ENCODE data around the gene RECK. TPM values are rescaled to one million over a fixed set of nuclear protein-coding genes. Genes with fewer than 3 reads are reported as not detected.
"Not testable (repeated sequence)": the region's sequence is repeated elsewhere in the genome, so short reads cannot be mapped to it uniquely, and the experiment has no call there.

RECK gene
- total RNA-seq, result 6.2 and 6.5 TPM in 2 replicates

- intact Hi-C loops (cut with micrococcal nuclease), result loop anchor here (1.0 to 5.0 kb wide), 9 partner anchors 56 to 1580 kb away; partner anchors contain the start of genes CLTA, DNAI1, FAM219A and FAM221B
These were observed at the start of gene RECK for GRCh38 chr9:36036780-36037548. Gene RECK, plus strand, starts transcription at chr9:36036913. Its CDS starts 86 bp downstream, at chr9:36036999.

GRCh38 chr9:35990155-35990554, 46.6 kb upstream of the RECK start:
- intact Hi-C loops (cut with micrococcal nuclease), result no loop called here

- intact Hi-C loops (cut with micrococcal nuclease), result not testable (repeated sequence)
These were observed 43.6 kb upstream of the RECK start for GRCh38 chr9:35993136-35993535.

GRCh38 chr9:35993976-35994720, 42.6 kb upstream of the RECK start:
- intact Hi-C loops (cut with micrococcal nuclease), result no loop called here

GRCh38 chr9:35994959-35995358, 41.8 kb upstream of the RECK start:
- intact Hi-C loops (cut with micrococcal nuclease), result no loop called here

GRCh38 chr9:35996358-35996970, 40.2 kb upstream of the RECK start:
- intact Hi-C loops (cut with micrococcal nuclease), result no loop called here

GRCh38 chr9:35997016-35997415, 39.7 kb upstream of the RECK start:
- intact Hi-C loops (cut with micrococcal nuclease), result not testable (repeated sequence)

GRCh38 chr9:35998333-35998732, 38.4 kb upstream of the RECK start:
- intact Hi-C loops (cut with micrococcal nuclease), result no loop called here

GRCh38 chr9:36005891-36006290, 30.8 kb upstream of the RECK start:
- intact Hi-C loops (cut with micrococcal nuclease), result loop anchor here (5.0 kb wide), 1 partner anchor 86 kb away; no protein-coding TSS in a partner anchor

- intact Hi-C loops (cut with micrococcal nuclease), result loop anchor here (5.0 kb wide), 1 partner anchor 86 kb away; no protein-coding TSS in a partner anchor
These were observed 30.0 kb upstream of the RECK start for GRCh38 chr9:36006549-36007315.

- intact Hi-C loops (cut with micrococcal nuclease), result loop anchor here (5.0 kb wide), 1 partner anchor 85 kb away; no protein-coding TSS in a partner anchor
These were observed 29.4 kb upstream of the RECK start for GRCh38 chr9:36007316-36007708.

GRCh38 chr9:36007852-36008251, 28.9 kb upstream of the RECK start:
- intact Hi-C loops (cut with micrococcal nuclease), result loop anchor here (1.0 to 5.0 kb wide), 5 partner anchors 15 to 321 kb away; no protein-coding TSS in a partner anchor

GRCh38 chr9:36008774-36009300, 27.9 kb upstream of the RECK start:
- intact Hi-C loops (cut with micrococcal nuclease), result loop anchor here (1.0 to 5.0 kb wide), 5 partner anchors 14 to 320 kb away; no protein-coding TSS in a partner anchor

- intact Hi-C loops (cut with micrococcal nuclease), result no loop called here
These were observed 25.3 kb upstream of the RECK start for GRCh38 chr9:36011379-36011778.

- intact Hi-C loops (cut with micrococcal nuclease), result no loop called here
These were observed 19.4 kb upstream of the RECK start for GRCh38 chr9:36017278-36017677.

- intact Hi-C loops (cut with micrococcal nuclease), result no loop called here
These were observed 18.6 kb upstream of the RECK start for GRCh38 chr9:36018129-36018528.

- intact Hi-C loops (cut with micrococcal nuclease), result no loop called here
These were observed 17.6 kb upstream of the RECK start for GRCh38 chr9:36018891-36019720.

- intact Hi-C loops (cut with micrococcal nuclease), result loop anchor here (5.0 kb wide), 1 partner anchor 285 kb away; no protein-coding TSS in a partner anchor
These were observed 14.7 kb upstream of the RECK start for GRCh38 chr9:36021968-36022367.

GRCh38 chr9:36023260-36024048, 13.3 kb upstream of the RECK start:
- intact Hi-C loops (cut with micrococcal nuclease), result loop anchor here (1.0 to 5.0 kb wide), 4 partner anchors 15 to 286 kb away; no protein-coding TSS in a partner anchor
